Colonic mucosa (tissue), 4 donors: ENCODE data around the gene NPAS3. TPM values are rescaled to one million over a fixed set of nuclear protein-coding genes. Genes with fewer than 3 reads are reported as not detected.

ENCODE experiments used
- DNase-seq: peaks from one replicate; pipeline ENCODE4 v3.0.0-alpha.2; 2020
- H3K27ac ChIP-seq: fragments of 200-600 bp; one replicate; pipeline ENCODE4 v1.8.0; 2021
- H3K27me3 ChIP-seq: fragments of 200-600 bp; one replicate; pipeline ENCODE4 v1.8.0; 2021
- H3K36me3 ChIP-seq: fragments of 200-600 bp; one replicate; pipeline ENCODE4 v1.8.0; 2021
- H3K4me1 ChIP-seq: fragments of 200-600 bp; one replicate; pipeline ENCODE4 v1.8.0; 2021; ENCODE audit warnings: mild to moderate bottlenecking
- H3K4me3 ChIP-seq: fragments of 200-600 bp; one replicate; pipeline ENCODE4 v1.8.0; 2021
- H3K9ac ChIP-seq, 2 donors: one replicate each; pipeline ENCODE4 v1.7.0; 2013; ENCODE audit warnings: control low read depth in 2 of 2, low read depth in 2 of 2, low read length in 2 of 2
- H3K9me3 ChIP-seq: fragments of 200-600 bp; one replicate; pipeline ENCODE4 v1.8.0; 2021
- intact Hi-C: fragments of 100-400 bp; cut with DNase I; formaldehyde crosslinking; loops from one replicate; pipeline ENCODE4 v1.14.1; 2022
- total RNA-seq, 2 donors: library from RNA; stranded (reverse); fragmentation: NEBNext Ultra II Directional in 1 of 2; extraction: Animal tissue kit (Norgen Biotek cat#: 25700) in 1 of 2; gene quantifications; one replicate each; pipeline ENCODE4 v1.2.1, GENCODE V29; 2021
- TF ChIP-seq, protein P1 (sequence below): fragments of 200-600 bp; IDR thresholded peaks from one replicate; pipeline ENCODE4 v1.8.0; 2022; ENCODE audit warnings: antibody characterized with exemption, mild to moderate bottlenecking
- donor health status: healthy.
- donor health status: DM: no; HTN: no; CAD: no.
- donor health status: DM: no; HTN: no; CAD: no.

The NPAS3 gene
- total RNA-seq, 2 donors from 2014 or later, result 0.79 to 1.6 TPM

- intact Hi-C loops, result no loop called here
- Histone ChIP-seq H3K27me3 (no peaks in the 10 kb centered on the region), H3K4me3 (no peak overlapping the region), H3K9me3 (no peaks in the 10 kb centered on the region), H3K36me3 (no peaks in the 10 kb centered on the region), H3K9ac (no peak overlapping the region), H3K4me1 (no peaks in the 10 kb centered on the region), H3K27ac (no peak overlapping the region)
- no peak for DNase-seq
- TF ChIP-seq, protein P1, sequence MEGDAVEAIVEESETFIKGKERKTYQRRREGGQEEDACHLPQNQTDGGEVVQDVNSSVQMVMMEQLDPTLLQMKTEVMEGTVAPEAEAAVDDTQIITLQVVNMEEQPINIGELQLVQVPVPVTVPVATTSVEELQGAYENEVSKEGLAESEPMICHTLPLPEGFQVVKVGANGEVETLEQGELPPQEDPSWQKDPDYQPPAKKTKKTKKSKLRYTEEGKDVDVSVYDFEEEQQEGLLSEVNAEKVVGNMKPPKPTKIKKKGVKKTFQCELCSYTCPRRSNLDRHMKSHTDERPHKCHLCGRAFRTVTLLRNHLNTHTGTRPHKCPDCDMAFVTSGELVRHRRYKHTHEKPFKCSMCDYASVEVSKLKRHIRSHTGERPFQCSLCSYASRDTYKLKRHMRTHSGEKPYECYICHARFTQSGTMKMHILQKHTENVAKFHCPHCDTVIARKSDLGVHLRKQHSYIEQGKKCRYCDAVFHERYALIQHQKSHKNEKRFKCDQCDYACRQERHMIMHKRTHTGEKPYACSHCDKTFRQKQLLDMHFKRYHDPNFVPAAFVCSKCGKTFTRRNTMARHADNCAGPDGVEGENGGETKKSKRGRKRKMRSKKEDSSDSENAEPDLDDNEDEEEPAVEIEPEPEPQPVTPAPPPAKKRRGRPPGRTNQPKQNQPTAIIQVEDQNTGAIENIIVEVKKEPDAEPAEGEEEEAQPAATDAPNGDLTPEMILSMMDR, result no peak
These were observed 722.4 kb downstream of the NPAS3 start for GRCh38 chr14:33661101-33661500.

DNA sequence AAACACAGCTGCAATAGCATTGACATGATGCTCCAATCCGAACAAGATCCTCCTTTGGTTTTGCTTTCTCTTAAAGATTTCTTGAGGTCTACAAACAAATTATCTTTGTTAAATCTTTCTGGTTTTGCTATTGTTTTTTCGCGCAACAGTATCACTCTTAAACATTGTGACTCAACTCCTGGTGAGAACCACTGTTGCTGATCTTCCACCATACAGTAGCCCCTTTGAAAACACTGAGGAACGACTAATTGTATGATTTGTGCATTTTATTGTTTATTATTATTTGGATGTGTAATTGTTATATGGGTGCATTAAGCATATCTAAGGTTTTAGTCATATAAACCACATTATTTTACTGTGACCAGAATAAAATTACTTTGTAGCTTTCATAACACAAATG lies 729.4 kb downstream of the NPAS3 start:
- Histone ChIP-seq H3K9ac (no peak overlapping the region), H3K36me3 (no peaks in the 10 kb centered on the region), H3K27ac (no peak overlapping the region), H3K4me3 (no peak overlapping the region), H3K27me3 (no peaks in the 10 kb centered on the region), H3K9me3 (no peaks in the 10 kb centered on the region), H3K4me1 (no peaks in the 10 kb centered on the region)
- TF ChIP-seq, protein P1, result no peak
- intact Hi-C loops, result no loop called here
- DNase-seq, result no peak

GRCh38 chr14:33669111-33669510 lies 730.4 kb downstream of the NPAS3 start:
- intact Hi-C loops, result no loop called here
- H3K27me3 ChIP-seq, result no peaks in the 10 kb centered on the region
- H3K9ac ChIP-seq, result no peak overlapping the region
- no peaks in the 10 kb centered on the region for H3K4me1 ChIP-seq
- H3K27ac ChIP-seq, result no peak overlapping the region
- no peaks in the 10 kb centered on the region for H3K9me3 ChIP-seq
- no peak overlapping the region for H3K4me3 ChIP-seq
- TF ChIP-seq, protein P1, result no peak
- no peak for DNase-seq
- no peaks in the 10 kb centered on the region for H3K36me3 ChIP-seq

GRCh38 chr14:33670235-33670634 lies 731.6 kb downstream of the NPAS3 start:
- Histone ChIP-seq H3K27me3 (no peaks in the 10 kb centered on the region), H3K36me3 (no peaks in the 10 kb centered on the region), H3K4me3 (no peak overlapping the region), H3K4me1 (no peaks in the 10 kb centered on the region), H3K9ac (no peak overlapping the region), H3K27ac (no peak overlapping the region), H3K9me3 (no peaks in the 10 kb centered on the region)
- DNase-seq, result no peak
- intact Hi-C loops, result no loop called here
- TF ChIP-seq, protein P1, result no peak

GRCh38 chr14:33671556-33671955 lies 732.9 kb downstream of the NPAS3 start:
- no peak overlapping the region for H3K4me3 ChIP-seq
- H3K36me3 ChIP-seq, result no peaks in the 10 kb centered on the region
- intact Hi-C loops, result no loop called here
- H3K27me3 ChIP-seq, result no peaks in the 10 kb centered on the region
- no peak overlapping the region for H3K27ac ChIP-seq
- H3K9me3 ChIP-seq, result no peaks in the 10 kb centered on the region
- no peak for DNase-seq
- TF ChIP-seq, protein P1, result no peak
- no peaks in the 10 kb centered on the region for H3K4me1 ChIP-seq
- H3K9ac ChIP-seq, result no peak overlapping the region

- DNase-seq, result no peak
- intact Hi-C loops, result no loop called here
- H3K36me3 ChIP-seq, result no peaks in the 10 kb centered on the region
- H3K27ac ChIP-seq, result no peak overlapping the region
- H3K4me3 ChIP-seq, result no peak overlapping the region
- no peaks in the 10 kb centered on the region for H3K27me3 ChIP-seq
- TF ChIP-seq, protein P1, result no peak
- H3K9ac ChIP-seq, result no peak overlapping the region
- no peaks in the 10 kb centered on the region for H3K4me1 ChIP-seq
- H3K9me3 ChIP-seq, result no peaks in the 10 kb centered on the region
These were observed 736.2 kb downstream of the NPAS3 start for GRCh38 chr14:33674927-33675326.
